K562 treated with DMSO at 1 percent for 12 hours (cell line): ENCODE measurements around the gene EGFL7. TPM values are rescaled to one million over a fixed set of nuclear protein-coding genes. Genes with fewer than 3 reads are reported as not detected.

Experiments used
- total RNA-seq: library from RNA; unstranded; fragments of 300-600 nt; gene quantifications from 2 replicates; pipeline ENCODE4 v1.2.3, GENCODE V29; 2022; ENCODE audit not compliant: insufficient read depth

EGFL7 gene
- 66.9 and 92.7 TPM in 2 replicates for total RNA-seq

DNA sequence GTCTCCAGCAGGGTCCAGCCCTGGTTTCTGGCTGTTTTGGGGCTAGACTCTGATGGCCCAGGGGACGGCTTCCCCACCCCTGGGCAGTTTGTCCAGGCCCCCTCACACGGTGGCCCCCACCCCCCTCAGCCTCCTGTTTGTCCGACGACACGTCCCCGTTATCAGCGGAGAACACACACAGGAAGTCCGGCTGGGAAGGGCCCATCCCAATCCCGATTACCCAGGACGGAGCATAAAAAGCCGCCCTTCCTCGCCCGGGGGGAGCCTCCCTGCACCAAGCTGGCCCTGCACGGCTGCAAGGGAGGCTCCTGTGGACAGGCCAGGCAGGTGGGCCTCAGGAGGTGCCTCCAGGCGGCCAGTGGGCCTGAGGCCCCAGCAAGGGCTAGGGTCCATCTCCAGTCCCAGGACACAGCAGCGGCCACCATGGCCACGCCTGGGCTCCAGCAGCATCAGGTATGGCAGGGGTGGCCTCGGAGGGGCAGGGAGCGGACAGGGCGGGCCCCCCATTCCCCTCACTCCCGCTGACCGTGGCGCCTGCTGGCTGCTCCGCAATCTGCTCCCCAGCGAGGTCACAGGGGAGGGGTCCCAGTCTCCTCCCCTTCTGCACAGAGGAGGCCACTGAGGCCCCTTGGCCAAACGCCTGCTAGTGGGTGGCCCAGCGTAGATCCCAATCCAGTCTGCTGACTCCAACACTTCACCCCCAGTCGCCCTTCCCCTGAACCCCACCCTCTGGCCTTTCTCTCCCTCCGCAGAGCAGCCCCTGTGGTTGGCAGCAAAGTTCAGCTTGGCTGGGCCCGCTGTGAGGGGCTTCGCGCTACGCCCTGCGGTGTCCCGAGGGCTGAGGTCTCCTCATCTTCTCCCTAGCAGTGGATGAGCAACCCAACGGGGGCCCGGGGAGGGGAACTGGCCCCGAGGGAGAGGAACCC lies at the start of gene EGFL7:
TSS of gene EGFL7 (plus strand) at position 261 of the 926 bp plus-strand sequence. CDS start 5,367 bp downstream, outside the sequence.

DNA sequence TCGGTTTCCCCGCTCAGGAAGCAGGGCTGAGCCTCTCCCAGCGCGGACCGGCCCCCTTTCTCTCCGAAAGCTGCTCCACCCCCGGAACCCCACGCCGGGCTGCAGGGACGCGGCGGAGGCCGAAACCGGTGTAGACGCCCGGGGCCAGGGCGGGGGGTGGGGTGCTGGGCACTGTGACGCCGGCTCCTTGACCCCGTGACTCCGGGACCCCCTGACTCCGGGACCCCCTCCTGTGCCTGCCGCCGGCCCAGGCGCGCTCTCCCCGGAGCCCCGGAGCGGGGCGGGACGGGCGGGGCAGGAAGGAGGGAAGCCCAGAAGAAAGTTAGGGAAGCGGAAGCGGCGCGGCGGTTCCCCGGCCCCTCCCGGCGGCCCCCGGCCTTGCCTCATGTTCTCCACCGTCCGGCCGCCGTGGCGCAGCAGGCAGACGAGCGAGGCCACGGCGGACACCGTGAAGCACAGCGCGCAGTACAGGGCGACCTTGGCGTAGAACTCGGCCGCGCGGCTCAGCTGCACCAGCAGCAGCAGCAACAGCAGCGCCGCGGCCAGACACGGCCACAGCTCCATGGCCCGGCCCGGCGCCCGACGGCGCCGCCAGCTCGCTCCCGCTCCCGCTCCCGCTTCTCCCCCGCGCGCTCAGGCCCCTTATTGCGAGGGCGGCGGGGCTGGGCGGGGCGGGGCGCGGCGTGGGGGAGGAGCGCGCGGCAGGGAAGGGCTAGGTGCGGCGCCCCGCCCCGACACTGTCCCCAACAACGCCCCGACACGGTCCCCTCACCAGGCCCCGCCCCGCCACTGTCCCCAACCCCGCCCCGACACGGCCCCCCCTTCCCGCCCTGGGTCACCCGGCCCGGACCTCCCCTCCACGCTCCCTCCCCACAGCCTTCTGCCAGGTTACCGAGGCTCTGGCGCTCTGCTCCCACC lies 24.3 kb downstream of the EGFL7 start, which contains the start of gene AGPAT2:
TSS of gene AGPAT2 (minus strand) at position 664 of the 918 bp plus-strand sequence. CDS start at position 564, 100 bp downstream.

GRCh38 chr9:136711751-136712689 lies 49.3 kb downstream of the EGFL7 start, which contains the start of gene DIPK1B:
DIPK1B (plus strand) TSS chr9:136712572; CDS start chr9:136712666, 94 bp downstream.

Other genes starting within 250 kb of the EGFL7 start
- gene INPP5E, start 223.1 kb upstream of the EGFL7 start, total RNA-seq = 7.6 and 15.8 TPM in 2 replicates
- 24.6 and 71.5 TPM in 2 replicates for gene SEC16A, start 179.9 kb upstream of the EGFL7 start, total RNA-seq
- gene NOTCH1, start 116.9 kb upstream of the EGFL7 start, total RNA-seq = 4.5 and 20.9 TPM in 2 replicates
- 74.6 and 81.1 TPM in 2 replicates for gene AGPAT2, start 24.5 kb downstream of the EGFL7 start, total RNA-seq
- gene DIPK1B, start 49.7 kb downstream of the EGFL7 start, total RNA-seq = 11.1 and 12.0 TPM in 2 replicates
- not detected in 2 replicates for gene LCN10, start 80.0 kb downstream of the EGFL7 start, total RNA-seq
- not detected in 2 replicates for gene LCN6, start 85.6 kb downstream of the EGFL7 start, total RNA-seq
- not detected in 2 replicates for gene LCN8, start 95.3 kb downstream of the EGFL7 start, total RNA-seq
- not detected in 2 replicates for gene LCN15, start 101.6 kb downstream of the EGFL7 start, total RNA-seq
- 32.1 and 71.4 TPM in 2 replicates for gene TMEM141, start 128.4 kb downstream of the EGFL7 start, total RNA-seq
- 0.42 TPM in 1 of 2 replicates, not detected in the other for gene CCDC183, start 133.4 kb downstream of the EGFL7 start, total RNA-seq
- 123 and 151 TPM in 2 replicates for gene RABL6, start 145.0 kb downstream of the EGFL7 start, total RNA-seq
- 6.5 and 14.3 TPM in 2 replicates for gene AJM1, start 179.6 kb downstream of the EGFL7 start, total RNA-seq
- gene PHPT1, start 186.5 kb downstream of the EGFL7 start, total RNA-seq = 119 and 244 TPM in 2 replicates
- gene MAMDC4, start 189.4 kb downstream of the EGFL7 start, total RNA-seq = 3.4 and 3.6 TPM in 2 replicates
- gene EDF1, start 203.4 kb downstream of the EGFL7 start, total RNA-seq = 551 and 781 TPM in 2 replicates
- gene TRAF2, start 223.6 kb downstream of the EGFL7 start, total RNA-seq = 25.9 and 33.7 TPM in 2 replicates